OCI-LY7 (cell line): ENCODE measurements around the gene MGMT.

ENCODE experiments used
- CTCF ChIP-seq: fragments of 200-600 bp; sonication (generic); conservative IDR thresholded peaks from 2 replicates; pipeline ENCODE4 v1.5.1; 2014; ENCODE audit warnings: mild to moderate bottlenecking, antibody characterized with exemption, low read length, moderate library complexity, mixed read lengths
- EZH2phosphoT487 ChIP-seq: fragments of 200-600 bp; sonication (generic); IDR thresholded peaks from 2 replicates; pipeline ENCODE4 v1.6.1; 2018; ENCODE audit warnings: low read depth, borderline replicate concordance, mild to moderate bottlenecking, mixed run types, antibody characterized with exemption, low read length, moderate library complexity, mixed read lengths

GRCh38 chr10:129743738-129744133, 276.7 kb downstream of the MGMT start:
- TF ChIP-seq CTCF (no peak), EZH2phosphoT487 (no peak)
